PC-3 (cell line): Measurements from ENCODE around the gene RAB3C.

Experiments
- CTCF ChIP-seq: fragments of 300-600 bp; sonication (generic); conservative IDR thresholded peaks from 2 replicates; pipeline ENCODE4 v1.5.1; 2017; ENCODE audit warnings: antibody characterized with exemption, low read depth, mild to moderate bottlenecking, low read length
- EZH2 ChIP-seq: fragments of 300-600 bp; sonication (generic); IDR thresholded peaks from one replicate; pipeline ENCODE4 v1.6.1; 2017; ENCODE audit warnings: antibody characterized with exemption, mild to moderate bottlenecking, low read length; ENCODE audit not compliant: unreplicated experiment
- EZH2phosphoT487 ChIP-seq: fragments of 300-600 bp; sonication (generic); IDR thresholded peaks from 2 replicates; pipeline ENCODE4 v1.6.1; 2018; ENCODE audit warnings: mild to moderate bottlenecking, antibody characterized with exemption, low read length, borderline replicate concordance

- no peak for TF ChIP-seq CTCF
- no peak for TF ChIP-seq EZH2
- TF ChIP-seq EZH2phosphoT487, result no peak
Measured at GRCh38 chr5:58847041-58847440, 264.2 kb downstream of the RAB3C start.
